Cardiac fibroblast (primary cell): Measurements from ENCODE around the gene FGD4.
"Not testable (repeated sequence)": the region's sequence is repeated elsewhere in the genome, so short reads cannot be mapped to it uniquely, and the experiment has no call there.

Source experiments
- DNase-seq, 2 donors: peaks; one replicate each; pipeline versions ENCODE4 v3.0.0 to v3.0.0-alpha.2; 2010; ENCODE audit warnings: low read depth in 2 of 2
- H3K4me3 ChIP-seq, 2 donors: replicated peaks in 1 of 2; 1 replicate in 1 of 2; 2 replicates in 1 of 2; pipeline ENCODE4 v1.5.1; 2011; ENCODE audit warnings: low read depth in 2 of 2, low read length in 2 of 2, mild to moderate bottlenecking in 2 of 2, moderate library complexity in 1 of 2
- TF ChIP-seq, protein P1 (sequence below): IDR thresholded peaks from one replicate; pipeline ENCODE4 v1.5.1; 2011; ENCODE audit warnings: low read depth, mild to moderate bottlenecking, low read length, inconsistent platforms

FGD4 gene

DNA sequence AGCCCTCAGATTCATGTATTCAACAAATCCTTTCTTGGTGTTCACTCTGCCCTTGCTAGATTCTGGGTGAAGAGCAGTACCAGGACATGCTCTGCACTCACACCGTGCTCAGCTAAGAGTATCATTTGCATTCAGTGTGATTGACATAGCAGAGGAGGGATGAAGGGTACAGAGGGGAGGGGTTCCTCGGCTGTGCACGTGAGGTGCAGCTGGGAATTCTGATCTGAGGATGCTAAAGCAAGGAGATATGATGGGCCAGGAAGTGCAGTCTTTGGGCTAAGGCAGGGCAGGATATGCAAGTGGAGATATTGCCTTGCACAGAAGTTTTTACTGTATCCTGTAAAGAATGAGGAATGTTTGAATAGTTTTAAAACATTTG is 108.6 kb downstream of the FGD4 start:
- no peak for DNase-seq
- TF ChIP-seq, protein P1, sequence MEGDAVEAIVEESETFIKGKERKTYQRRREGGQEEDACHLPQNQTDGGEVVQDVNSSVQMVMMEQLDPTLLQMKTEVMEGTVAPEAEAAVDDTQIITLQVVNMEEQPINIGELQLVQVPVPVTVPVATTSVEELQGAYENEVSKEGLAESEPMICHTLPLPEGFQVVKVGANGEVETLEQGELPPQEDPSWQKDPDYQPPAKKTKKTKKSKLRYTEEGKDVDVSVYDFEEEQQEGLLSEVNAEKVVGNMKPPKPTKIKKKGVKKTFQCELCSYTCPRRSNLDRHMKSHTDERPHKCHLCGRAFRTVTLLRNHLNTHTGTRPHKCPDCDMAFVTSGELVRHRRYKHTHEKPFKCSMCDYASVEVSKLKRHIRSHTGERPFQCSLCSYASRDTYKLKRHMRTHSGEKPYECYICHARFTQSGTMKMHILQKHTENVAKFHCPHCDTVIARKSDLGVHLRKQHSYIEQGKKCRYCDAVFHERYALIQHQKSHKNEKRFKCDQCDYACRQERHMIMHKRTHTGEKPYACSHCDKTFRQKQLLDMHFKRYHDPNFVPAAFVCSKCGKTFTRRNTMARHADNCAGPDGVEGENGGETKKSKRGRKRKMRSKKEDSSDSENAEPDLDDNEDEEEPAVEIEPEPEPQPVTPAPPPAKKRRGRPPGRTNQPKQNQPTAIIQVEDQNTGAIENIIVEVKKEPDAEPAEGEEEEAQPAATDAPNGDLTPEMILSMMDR, result no peak

DNA sequence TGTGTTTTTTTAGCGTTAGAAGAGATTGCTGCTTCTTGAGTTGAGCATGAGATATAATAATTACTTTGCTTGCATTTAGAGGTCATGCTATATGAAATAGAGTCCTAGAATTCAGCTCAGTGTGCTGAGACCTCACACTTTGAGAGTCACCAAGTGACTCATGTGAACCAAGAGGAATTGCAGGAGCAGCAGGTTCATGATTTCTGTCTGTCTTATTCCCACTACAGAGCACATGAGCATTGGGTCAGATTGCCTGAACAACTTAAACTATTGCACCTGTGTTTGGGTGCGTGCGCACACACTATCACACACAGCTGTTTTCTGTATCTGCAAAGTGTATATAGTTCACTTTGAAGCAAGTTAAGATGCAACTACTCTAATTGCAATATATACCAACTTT is 109.3 kb downstream of the FGD4 start:
- no peak for DNase-seq
- TF ChIP-seq, protein P1, result no peak
- H3K4me3 ChIP-seq, result no peak overlapping the region

More for the DNA sequence above, 108.6 kb downstream of the FGD4 start:
- no peak overlapping the region for H3K4me3 ChIP-seq

DNA sequence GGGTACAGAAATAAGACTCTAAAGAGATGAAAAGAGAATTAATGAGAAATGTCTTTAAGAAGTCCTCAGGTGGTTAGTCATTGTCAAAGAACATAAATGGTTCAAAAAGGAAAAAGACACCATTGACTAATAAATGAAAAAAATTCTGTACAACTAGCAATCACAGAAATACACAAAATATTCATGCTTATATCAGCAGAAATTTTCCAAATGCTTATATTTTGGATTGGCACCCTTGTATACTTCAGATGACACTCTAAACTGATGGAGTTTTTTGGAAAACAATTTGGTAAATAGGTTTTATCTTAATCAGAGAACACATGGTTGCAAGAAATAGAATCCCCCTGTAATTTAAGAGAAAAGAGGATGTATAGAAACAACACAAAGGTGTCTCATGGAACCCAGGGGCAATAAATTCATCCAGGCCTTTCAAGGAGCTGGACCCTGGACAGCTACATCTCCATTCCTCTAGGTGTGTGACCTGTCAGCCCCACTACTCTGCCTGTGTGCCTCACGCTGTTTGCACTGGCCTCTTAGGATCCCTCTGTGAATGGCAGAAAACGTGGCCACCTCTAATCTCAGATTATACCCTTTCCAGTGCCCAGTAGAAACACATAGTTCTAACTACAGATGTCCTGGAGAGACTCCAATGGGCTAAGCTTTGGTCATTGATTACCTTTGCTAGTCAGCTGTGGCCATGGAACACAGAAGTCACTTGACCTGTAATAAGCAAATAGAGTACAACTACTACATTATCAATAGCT is 110.2 kb downstream of the FGD4 start:
- TF ChIP-seq, protein P1, result no peak
- DNase-seq, result no peak
- H3K4me3 ChIP-seq, result no peak overlapping the region

DNA sequence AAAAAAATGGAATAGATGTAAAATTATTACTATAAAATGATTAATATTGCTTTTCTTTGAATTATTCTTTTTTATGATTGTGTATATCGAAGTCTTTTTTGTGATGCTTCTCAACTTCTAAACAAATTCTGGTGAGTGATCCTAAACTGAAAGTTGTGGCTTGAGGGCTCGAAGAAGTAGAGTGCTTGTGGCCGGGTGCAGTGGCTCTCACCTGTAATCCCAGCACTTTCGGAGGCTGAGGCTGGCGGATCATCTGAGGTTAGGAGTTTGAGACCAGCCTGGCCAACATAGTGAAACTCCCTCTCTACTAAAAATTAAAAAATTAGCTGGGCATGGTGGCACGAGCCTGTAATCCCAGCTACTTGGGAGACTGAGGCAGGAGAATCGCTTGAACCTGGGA is 112.6 kb downstream of the FGD4 start:
- H3K4me3 ChIP-seq, DNase-seq: not testable (repeated sequence)

DNA sequence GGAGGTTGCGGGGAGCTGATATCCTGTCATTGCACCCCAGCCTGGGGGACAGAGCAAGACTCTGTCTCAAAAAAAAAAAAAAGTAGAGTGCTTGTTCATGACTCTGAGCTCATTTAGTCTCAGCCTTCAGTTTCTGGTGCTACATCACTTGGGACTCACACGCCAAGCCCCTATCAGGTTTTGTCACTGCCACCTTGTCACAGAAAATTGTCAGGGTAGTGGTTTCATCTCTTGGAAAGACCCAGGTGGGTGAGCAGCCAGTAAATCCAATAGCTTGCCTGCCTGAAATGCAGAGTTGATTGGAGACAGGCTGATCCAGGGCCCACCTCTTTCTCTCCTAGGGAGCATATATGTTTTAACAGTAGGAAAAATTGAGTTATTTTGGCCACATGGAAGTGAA is 113.0 kb downstream of the FGD4 start:
- no peak for DNase-seq
- TF ChIP-seq, protein P1, result no peak
- H3K4me3 ChIP-seq, result no peak overlapping the region

DNA sequence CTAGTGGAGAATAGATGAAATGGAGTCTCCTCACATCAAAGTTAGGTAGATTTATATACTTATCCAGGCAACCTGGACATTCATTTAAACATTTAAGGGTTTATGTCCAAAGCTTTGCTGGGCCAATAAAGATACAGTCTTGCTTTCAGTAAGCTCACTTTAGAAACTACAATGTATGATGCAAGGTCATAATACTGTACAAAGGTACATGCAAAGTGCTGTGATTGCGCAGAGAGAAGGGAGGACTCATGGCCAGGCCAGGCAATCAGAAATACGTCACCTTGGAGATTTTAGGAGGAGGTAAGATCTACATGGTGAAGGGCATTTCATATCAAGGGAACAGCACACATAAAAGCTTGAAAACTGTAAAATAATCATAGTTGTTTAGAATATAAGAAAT is 113.6 kb downstream of the FGD4 start:
- no peak overlapping the region for H3K4me3 ChIP-seq

DNA sequence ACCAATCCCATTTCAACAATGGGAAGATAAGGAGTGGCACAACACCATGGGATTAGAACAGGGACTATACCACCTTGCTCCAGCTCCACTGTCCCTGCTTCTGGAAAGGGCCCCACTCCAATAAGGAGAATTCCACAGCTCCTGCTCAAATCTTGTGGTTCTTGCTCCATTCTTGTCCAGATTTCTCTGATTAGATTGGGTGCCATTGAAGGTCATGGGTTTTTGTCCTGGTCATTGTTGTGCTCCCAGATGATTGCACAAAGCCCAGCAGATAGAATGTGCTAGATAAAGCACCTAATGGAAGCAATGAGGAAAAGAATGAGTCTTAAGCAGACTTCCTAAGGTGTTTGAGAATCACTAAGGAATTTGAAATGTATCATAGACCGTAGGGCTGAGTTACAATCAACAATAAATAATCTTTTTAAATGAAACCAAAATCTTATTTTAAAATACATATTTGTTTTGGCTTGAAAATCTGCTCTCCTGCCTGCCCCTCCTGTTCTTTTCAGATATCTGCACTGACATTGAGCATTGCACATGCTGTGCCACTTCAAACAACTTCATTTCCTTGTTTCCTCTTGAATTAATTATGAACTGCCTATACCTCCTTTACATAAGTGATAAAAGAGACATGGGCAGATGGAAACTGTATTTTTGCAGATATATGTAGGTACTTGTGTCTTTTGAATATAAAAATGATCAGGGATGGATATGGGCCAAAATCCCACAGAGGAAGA is 115.9 kb downstream of the FGD4 start:
- no peak for DNase-seq
- no peak overlapping the region for H3K4me3 ChIP-seq
- TF ChIP-seq, protein P1, result no peak

More for the DNA sequence above, 113.6 kb downstream of the FGD4 start:
- TF ChIP-seq, protein P1, result no peak
- no peak for DNase-seq
